Prostate gland (tissue), 2 donors: ENCODE results near the gene NMD3. TPM values are rescaled to one million over a fixed set of nuclear protein-coding genes. Genes with fewer than 3 reads are reported as not detected.

ENCODE experiments used
- DNase-seq: peaks from one replicate; pipeline ENCODE4 v3.0.0-alpha.2; 2019; ENCODE audit warnings: low spot score
- H3K27ac ChIP-seq, 2 donors: fragments of 200-600 bp; sonication (generic); 2 replicates each; pipeline ENCODE4 v1.5.1; 2017 to 2019
- H3K27me3 ChIP-seq: fragments of 200-600 bp; sonication (generic); replicated peaks from 2 replicates; pipeline ENCODE4 v1.5.1; 2019; ENCODE audit not compliant: insufficient read depth
- H3K36me3 ChIP-seq, 2 donors: fragments of 200-600 bp; sonication (generic); 1 replicate in 1 of 2; 2 replicates in 1 of 2; pipeline versions ENCODE4 v1.5.1 to v1.8.1; 2017 to 2019
- H3K4me1 ChIP-seq: fragments of 200-600 bp; sonication (generic); replicated peaks from 2 replicates; pipeline ENCODE4 v1.5.1; 2019
- H3K4me3 ChIP-seq, 2 donors: fragments of 200-600 bp; sonication (generic); 2 replicates each; pipeline ENCODE4 v1.5.1; 2017 to 2019
- H3K9me3 ChIP-seq: fragments of 200-600 bp; sonication (generic); 2 replicates; pipeline ENCODE4 v1.5.1; 2017
- CTCF ChIP-seq, 4 experiments: fragments of 200-600 bp in 2 of 4; fragments of 450-650 bp in 2 of 4; sonication (generic) in 2 of 4; IDR thresholded peaks; 1 replicate in 3 of 4; 2 replicates in 1 of 4; pipeline ENCODE4 v1.5.1; 2016 to 2019; ENCODE audit warnings: antibody characterized with exemption in 4 of 4, mild to moderate bottlenecking in 2 of 4, moderate library complexity in 2 of 4
- POLR2A ChIP-seq: fragments of 450-650 bp; IDR thresholded peaks from one replicate; pipeline ENCODE4 v1.6.1; 2016; ENCODE audit warnings: antibody characterized with exemption, mild to moderate bottlenecking
- POLR2AphosphoS5 ChIP-seq: sonication (generic); formaldehyde crosslinking; IDR thresholded peaks from one replicate; pipeline ENCODE4 v1.6.1; 2017; ENCODE audit warnings: antibody characterized with exemption
- WGBS: methylation state at CpG from one replicate; pipeline ENCODE4 v1.1.5; 2018; 5-methylcytosine and 5-hydroxymethylcytosine counted together
- intact Hi-C: fragments of 100-400 bp; cut with DNase I; formaldehyde crosslinking; loops from one replicate; pipeline ENCODE4 v1.14.2; 2022
- total RNA-seq, 2 donors: library from RNA; depleted of rRNA; stranded (reverse); fragments of >200 nt; gene quantifications; one replicate each; pipeline ENCODE4 v1.1.0, GENCODE V29; 2016

NMD3 gene
- total RNA-seq, 2 donors from 2014 or later: 29.5 to 52.0 TPM

- Histone ChIP-seq H3K4me3 (no peak overlapping the region), H3K4me1 (no peaks in the 10 kb centered on the region), H3K27ac (no peak overlapping the region), H3K9me3 (no peaks in the 10 kb centered on the region), H3K36me3 (peaks cover 0 to 3% of the 10 kb centered on the region in 2 donors), H3K27me3 (no peaks in the 10 kb centered on the region)
- intact Hi-C loops: no loop called here
- WGBS: 41% methylated on average over 1 of the region's 1 CpG
- no peak for DNase-seq
- no peak for TF ChIP-seq POLR2AphosphoS5
- TF ChIP-seq CTCF (IDR thresholded peaks at IDR 0.05): no peak
- no peak for TF ChIP-seq POLR2A
Observed at GRCh38 chr3:161254861-161255260, 33.8 kb downstream of the NMD3 start.

- H3K4me3 ChIP-seq: no peak overlapping the region
- intact Hi-C loops: no loop called here
- DNase-seq: no peak
- H3K9me3 ChIP-seq: no peaks in the 10 kb centered on the region
- H3K27ac ChIP-seq: no peak overlapping the region
- 87% methylated on average over 3 of the region's 3 CpGs for WGBS
- TF ChIP-seq POLR2AphosphoS5 (no peak), CTCF (IDR thresholded peaks at IDR 0.05) (no peak), POLR2A (no peak)
- no peaks in the 10 kb centered on the region for H3K4me1 ChIP-seq
- no peaks in the 10 kb centered on the region for H3K36me3 ChIP-seq
- no peaks in the 10 kb centered on the region for H3K27me3 ChIP-seq
Observed at GRCh38 chr3:161263057-161263456, 41.9 kb downstream of the NMD3 start.

DNA sequence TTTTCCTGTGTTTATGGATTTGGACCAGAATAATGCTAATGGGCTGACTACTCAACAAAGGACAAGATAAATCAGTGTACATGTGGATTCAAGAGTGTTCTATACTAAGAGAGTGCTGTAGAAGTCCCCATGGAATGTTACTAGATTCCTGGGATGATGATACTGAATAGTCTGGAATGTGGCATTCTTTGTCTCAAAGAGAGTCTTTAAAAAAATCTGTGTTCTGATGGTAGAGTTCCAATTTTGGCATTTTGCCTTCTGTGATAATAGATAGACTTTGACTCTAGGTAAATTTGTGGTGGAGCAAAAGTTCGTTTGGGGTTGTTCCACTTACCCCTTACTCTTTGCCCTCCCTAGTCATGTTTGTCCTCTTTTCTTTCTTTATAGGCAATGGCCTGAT, 43.7 kb downstream of the NMD3 start:
- Histone ChIP-seq H3K4me1 (no peaks in the 10 kb centered on the region), H3K9me3 (no peaks in the 10 kb centered on the region), H3K36me3 (no peaks in the 10 kb centered on the region), H3K27me3 (no peaks in the 10 kb centered on the region), H3K4me3 (no peak overlapping the region), H3K27ac (no peak overlapping the region)
- TF ChIP-seq POLR2A: no peak
- TF ChIP-seq POLR2AphosphoS5: no peak
- TF ChIP-seq CTCF (IDR thresholded peaks at IDR 0.05): no peak
- DNase-seq: no peak
- WGBS: 88% methylated on average over 1 of the region's 1 CpG
- intact Hi-C loops: no loop called here

DNA sequence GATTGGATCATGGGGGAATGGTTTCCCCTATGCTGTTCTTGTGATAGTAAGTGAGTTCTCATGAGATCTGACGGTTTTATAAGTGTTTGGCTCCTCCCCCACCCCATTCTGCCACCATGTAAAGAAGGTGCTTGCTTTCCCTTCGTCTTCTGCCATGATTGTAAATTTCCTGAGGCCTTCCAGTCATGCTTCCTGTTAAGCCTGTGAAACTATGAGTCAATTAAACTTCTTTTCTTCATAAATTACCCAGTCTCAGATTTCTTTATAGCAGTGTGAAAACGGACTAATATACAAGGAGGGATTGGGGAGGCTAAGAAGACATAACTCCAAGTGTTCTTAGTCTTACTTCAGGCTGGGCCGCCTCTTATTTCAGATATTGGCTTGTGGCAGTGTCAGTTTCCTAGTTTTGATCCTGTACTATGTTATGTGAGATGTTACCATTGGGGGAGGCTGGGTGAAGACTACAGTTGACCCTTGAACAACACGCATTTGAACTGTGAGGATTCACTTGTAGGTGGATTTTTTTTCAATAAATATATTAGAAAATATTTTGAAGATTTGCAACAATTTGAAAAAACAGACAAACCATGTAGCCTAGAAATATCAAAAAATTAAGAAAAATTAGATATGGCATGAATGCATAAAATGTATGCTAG, 44.9 kb downstream of the NMD3 start:
- no peak for TF ChIP-seq POLR2AphosphoS5
- no peak for TF ChIP-seq CTCF (IDR thresholded peaks at IDR 0.05)
- TF ChIP-seq POLR2A: no peak
- DNase-seq: no peak
- no peaks in the 10 kb centered on the region for H3K4me1 ChIP-seq
- WGBS: 83% methylated on average over 5 of the region's 5 CpGs
- H3K4me3 ChIP-seq: no peak overlapping the region
- H3K27ac ChIP-seq: no peak overlapping the region
- no peaks in the 10 kb centered on the region for H3K27me3 ChIP-seq
- H3K36me3 ChIP-seq: no peaks in the 10 kb centered on the region
- intact Hi-C loops: no loop called here
- no peaks in the 10 kb centered on the region for H3K9me3 ChIP-seq

DNA sequence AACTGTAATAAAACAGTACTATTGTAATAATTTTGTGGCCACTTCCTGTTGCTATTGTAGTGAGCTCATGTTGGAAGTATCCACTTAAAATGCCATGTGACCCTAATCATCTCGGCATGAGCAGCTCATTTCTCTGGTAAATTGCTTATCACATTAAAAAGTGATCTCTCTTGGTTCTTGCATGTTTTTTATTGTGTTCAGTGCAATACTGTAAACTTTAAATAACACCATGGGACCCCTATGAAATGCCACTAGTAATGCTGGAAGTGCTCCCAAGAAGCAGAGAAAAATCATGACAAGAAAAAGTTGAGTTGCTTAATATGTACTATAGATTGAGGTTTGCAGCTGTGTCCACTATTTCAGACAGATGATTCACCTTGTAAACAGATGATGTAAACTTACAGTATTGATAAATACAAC, 45.6 kb downstream of the NMD3 start:
- DNase-seq: no peak
- WGBS: 24% methylated on average over 1 of the region's 1 CpG
- no peaks in the 10 kb centered on the region for H3K9me3 ChIP-seq

More for the DNA sequence above, 45.6 kb downstream of the NMD3 start:
- H3K36me3 ChIP-seq: no peaks in the 10 kb centered on the region
- H3K4me1 ChIP-seq: no peaks in the 10 kb centered on the region
- H3K4me3 ChIP-seq: no peak overlapping the region
- no peak overlapping the region for H3K27ac ChIP-seq
- intact Hi-C loops: no loop called here
- no peaks in the 10 kb centered on the region for H3K27me3 ChIP-seq
- TF ChIP-seq POLR2A (no peak), CTCF (IDR thresholded peaks at IDR 0.05) (no peak), POLR2AphosphoS5 (no peak)
